Measurements from ENCODE around the gene ZEB2.
A peak's percentile ranks its signal among the peaks of the same experiment; 100 is the strongest.

Gene ZEB2

GRCh38 chr2:144519934-144520731 lies at the start of gene ZEB2:
Gene ZEB2, minus strand, starts transcription at chr2:144520119. Its CDS starts 2,769 bp downstream, at chr2:144517350.
- DNase-seq (ENCODE audit: low spot score) = peak; percentile 67

- no peak for DNase-seq (ENCODE audit: low spot score)
These were observed 47.8 kb upstream of the ZEB2 start for GRCh38 chr2:144567745-144568144.

- DNase-seq (ENCODE audit: low spot score) = no peak
These were observed 46.5 kb upstream of the ZEB2 start for GRCh38 chr2:144566448-144566847.

GRCh38 chr2:144560251-144560650 lies 40.3 kb upstream of the ZEB2 start:
- no peak for DNase-seq (ENCODE audit: low spot score)

- peak; percentile 23 for DNase-seq (ENCODE audit: low spot score)
These were observed 39.8 kb upstream of the ZEB2 start for GRCh38 chr2:144559681-144560080.

GRCh38 chr2:144559242-144559641 lies 39.3 kb upstream of the ZEB2 start:
- no peak for DNase-seq (ENCODE audit: low spot score)

- DNase-seq (ENCODE audit: low spot score) = peak; percentile 25
These were observed 34.7 kb upstream of the ZEB2 start for GRCh38 chr2:144554492-144555210.

- no peak for DNase-seq (ENCODE audit: low spot score)
These were observed 33.5 kb upstream of the ZEB2 start for GRCh38 chr2:144553379-144553778.

- DNase-seq (ENCODE audit: low spot score) = no peak
These were observed 32.9 kb upstream of the ZEB2 start for GRCh38 chr2:144552821-144553220.

- no peak for DNase-seq (ENCODE audit: low spot score)
These were observed 31.0 kb upstream of the ZEB2 start for GRCh38 chr2:144550911-144551310.

GRCh38 chr2:144550084-144550483 lies 30.2 kb upstream of the ZEB2 start:
- no peak for DNase-seq (ENCODE audit: low spot score)

- DNase-seq (ENCODE audit: low spot score) = no peak
These were observed 28.7 kb upstream of the ZEB2 start for GRCh38 chr2:144548532-144549191.

- DNase-seq (ENCODE audit: low spot score) = no peak
These were observed 28.2 kb upstream of the ZEB2 start for GRCh38 chr2:144548088-144548487.

- no peak for DNase-seq (ENCODE audit: low spot score)
These were observed 27.6 kb upstream of the ZEB2 start for GRCh38 chr2:144547494-144547893.

GRCh38 chr2:144546933-144547332 lies 27.0 kb upstream of the ZEB2 start:
- no peak for DNase-seq (ENCODE audit: low spot score)

GRCh38 chr2:144545787-144546186 lies 25.9 kb upstream of the ZEB2 start:
- no peak for DNase-seq (ENCODE audit: low spot score)

GRCh38 chr2:144544053-144544452 lies 24.1 kb upstream of the ZEB2 start:
- no peak for DNase-seq (ENCODE audit: low spot score)

- DNase-seq (ENCODE audit: low spot score) = no peak
These were observed 21.5 kb upstream of the ZEB2 start for GRCh38 chr2:144541396-144541795.

GRCh38 chr2:144539289-144539782 lies 19.4 kb upstream of the ZEB2 start:
- no peak for DNase-seq (ENCODE audit: low spot score)

GRCh38 chr2:144535300-144535699 lies 15.4 kb upstream of the ZEB2 start:
- DNase-seq (ENCODE audit: low spot score) = no peak

GRCh38 chr2:144533221-144533620 lies 13.3 kb upstream of the ZEB2 start:
- DNase-seq (ENCODE audit: low spot score) = no peak

- DNase-seq (ENCODE audit: low spot score) = no peak
These were observed 10.7 kb upstream of the ZEB2 start for GRCh38 chr2:144530596-144530995.

- no peak for DNase-seq (ENCODE audit: low spot score)
These were observed 9.9 kb upstream of the ZEB2 start for GRCh38 chr2:144529841-144530240.
